ENCODE measurements around the gene ELK4. TPM values are rescaled to one million over a fixed set of nuclear protein-coding genes. Genes with fewer than 3 reads are reported as not detected.

Gene ELK4
- polyA plus RNA-seq, 3 donors = 12.7 to 24.1 (median 22.4) TPM

DNA sequence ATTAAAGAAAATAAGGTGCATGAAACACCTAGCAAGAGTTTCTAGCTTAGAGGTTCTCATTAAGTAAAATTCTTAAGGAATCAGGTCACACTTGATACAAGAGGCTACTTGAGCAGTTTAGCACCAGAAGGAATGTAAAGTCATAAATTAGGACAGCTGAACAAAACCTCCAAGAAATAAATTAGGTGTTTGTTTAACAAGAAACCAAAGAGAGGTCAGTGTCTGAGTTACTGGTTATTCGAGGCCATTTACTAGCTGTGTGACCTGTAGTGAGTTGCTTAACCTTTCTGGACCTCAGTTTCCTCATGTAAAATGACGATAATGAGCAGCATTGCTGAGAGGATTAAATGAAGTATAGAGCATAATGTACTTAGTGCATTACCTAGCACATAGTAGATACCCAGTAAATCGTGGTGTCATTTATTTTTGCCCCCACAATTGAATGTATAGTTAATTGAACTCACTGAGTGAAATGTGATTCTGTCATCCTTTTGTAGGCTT, 908 bp upstream of the ELK4 start:
- DNase-seq = no peak

DNA sequence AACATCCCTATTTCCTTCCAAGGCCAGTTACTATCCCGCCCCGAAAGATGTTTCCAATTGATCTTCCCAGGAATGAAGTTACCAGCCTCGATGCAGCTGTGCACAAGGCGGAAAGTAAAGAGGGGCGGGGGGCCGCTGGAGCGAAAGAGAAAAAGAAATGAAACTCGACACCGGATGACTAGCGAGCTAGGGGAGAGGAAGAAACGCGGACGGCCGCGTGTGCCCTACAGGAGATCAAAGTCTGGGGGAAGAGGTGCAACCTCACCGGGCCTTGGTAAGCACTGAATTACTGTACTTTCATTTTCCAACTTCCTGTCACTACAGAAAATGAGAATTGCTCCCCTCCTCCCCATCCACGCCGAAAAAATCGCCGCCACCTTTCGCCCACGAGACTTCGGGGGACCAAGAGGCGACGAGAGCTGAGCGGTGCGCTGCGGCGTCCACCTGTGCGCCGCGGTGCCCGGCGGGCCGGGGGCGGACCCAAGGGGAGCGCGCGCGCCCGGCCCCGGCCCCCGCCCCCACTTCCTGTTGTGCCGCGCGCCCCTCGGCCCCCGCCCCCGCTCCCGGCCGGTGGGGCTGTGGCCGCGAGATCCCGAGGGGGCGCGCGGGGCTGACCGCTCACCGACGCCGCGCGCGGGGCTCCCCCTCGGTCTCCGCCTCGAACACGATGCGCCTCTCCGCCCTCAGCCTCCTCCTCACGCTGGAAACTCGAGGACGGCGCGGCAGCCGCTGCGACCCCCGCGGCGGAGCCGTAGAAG, 622 bp downstream of the ELK4 start:
- DNase-seq = peak; percentile 88

DNA sequence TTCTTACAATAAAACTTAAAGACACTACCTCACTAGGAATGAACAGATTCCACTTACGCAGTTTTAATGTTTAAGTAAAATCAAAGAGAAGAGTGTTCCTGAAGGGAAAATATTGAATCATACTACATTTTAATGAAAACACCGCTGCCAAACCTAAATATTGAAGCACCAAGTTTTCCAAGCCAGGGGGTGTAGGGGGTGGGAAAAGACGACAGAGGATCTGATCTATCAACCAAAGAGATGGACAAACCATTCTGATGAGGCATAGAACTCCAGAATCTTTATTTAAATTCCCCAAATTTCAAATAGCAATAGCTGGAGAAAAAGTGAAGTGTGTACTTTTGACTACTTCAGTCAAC, 1.2 kb downstream of the ELK4 start:
- DNase-seq = no peak

DNA sequence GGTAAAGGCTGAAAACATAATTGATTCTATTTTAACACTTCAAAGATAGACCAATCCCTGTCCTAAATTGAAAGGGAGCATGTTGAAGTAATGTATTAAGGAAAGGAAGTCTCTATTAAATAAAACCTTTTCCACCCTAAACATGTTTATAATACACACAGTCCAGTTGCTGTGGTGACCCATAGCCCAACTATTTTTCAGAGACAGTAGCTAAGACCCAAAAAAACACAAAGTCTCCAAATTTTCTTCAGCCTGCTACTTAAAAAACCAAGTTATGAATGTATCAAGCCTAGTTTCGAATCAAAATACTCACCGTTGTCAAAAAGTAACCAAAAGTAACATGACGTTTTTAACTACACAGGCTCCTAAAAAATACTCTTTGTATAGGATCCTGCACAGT, 1.6 kb downstream of the ELK4 start:
- DNase-seq = no peak

DNA sequence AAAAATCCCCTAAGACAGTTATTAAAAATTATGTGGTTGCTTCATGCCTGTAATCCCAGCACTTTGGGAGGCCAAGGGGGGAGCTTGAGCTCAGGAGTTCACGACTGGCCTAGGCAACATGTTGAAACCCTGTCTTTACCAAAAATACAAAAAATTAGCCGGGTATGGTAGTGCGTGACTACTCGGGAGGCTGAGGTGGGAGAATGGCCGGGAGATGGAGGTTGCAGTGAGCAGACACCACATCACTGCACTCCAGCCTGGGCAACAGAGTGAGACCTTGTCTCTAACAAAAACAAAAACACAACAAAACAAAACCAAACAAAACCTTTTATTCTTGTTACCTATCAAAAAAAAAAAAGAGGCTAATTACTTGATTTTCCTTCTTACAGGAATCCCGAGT, 2.1 kb downstream of the ELK4 start:
- no peak for DNase-seq

DNA sequence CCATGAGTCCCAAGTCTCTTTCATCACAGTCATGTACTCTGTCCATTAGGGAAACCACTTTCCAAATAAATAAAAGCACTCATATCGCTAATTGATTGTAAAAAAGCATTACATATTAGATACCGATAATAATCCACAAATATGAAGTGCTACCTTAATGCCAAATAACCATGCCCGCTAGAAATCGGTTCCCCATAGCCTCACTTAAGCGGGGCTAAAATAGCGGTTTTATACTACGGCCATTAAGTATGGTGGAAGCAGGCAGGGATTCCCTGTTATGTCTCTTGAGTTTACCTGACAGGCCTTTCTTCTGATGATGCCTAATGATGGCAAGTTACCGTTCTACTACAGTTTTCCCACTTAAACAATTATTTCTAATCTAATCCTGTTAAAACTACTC, 3.9 kb downstream of the ELK4 start:
- no peak for DNase-seq

DNA sequence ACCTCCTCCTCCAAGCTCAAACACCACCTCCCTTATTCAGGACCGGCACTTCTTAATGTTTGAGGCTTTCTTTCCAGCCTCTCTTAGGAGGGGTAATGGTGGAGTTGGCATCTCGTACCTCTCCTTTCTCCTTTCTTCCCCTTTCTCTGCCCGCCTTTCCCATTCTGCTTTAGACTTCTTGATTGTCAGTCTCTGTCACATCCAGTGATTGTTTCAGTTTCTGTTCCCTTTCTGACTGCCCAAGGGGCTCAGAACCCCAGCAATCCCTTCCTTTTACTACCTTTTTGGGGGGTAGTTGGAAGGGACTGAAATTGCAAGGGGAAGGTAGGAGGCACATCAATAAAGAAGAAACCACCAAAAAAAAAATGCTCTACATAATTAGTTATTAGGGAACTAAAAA, 5.6 kb downstream of the ELK4 start:
- DNase-seq = no peak

DNA sequence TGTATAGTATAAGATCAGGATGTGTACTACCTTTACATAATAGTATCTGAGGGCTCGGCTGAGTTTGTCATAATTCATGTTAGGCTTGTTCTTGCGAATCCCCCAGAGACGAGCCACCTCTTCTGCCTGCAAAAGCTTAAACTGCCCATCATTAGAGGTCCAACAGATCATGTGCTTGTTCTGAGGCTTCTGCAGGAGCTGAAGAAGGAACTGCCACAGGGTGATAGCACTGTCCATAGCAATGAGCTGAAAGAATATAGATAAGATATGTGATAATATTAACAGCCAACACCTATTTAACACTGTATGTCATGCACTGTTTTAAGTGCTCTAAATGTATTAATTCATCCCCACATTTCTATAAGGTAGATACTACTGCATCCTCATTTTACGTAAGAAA, 8.2 kb downstream of the ELK4 start:
- no peak for DNase-seq

DNA sequence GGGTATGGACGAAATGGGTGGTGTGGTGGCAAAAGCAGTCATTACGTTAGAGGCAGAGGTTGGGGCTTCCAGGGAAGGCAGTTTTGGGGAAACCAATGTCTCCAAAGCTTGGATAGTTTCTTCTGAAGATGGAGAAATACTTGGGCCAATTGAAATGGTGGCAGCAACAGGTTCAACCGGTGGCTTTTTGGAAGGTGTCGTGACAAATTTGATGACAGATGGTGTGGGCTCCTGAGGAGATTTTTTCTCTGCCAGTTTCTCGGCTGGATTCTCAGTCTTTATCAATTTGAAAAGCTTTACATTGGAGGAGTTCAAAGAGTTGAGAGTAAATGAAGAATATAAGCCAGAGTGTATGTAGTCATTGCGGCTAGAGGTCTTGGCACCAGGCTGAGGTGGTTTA, 11.5 kb downstream of the ELK4 start:
- no peak for DNase-seq

DNA sequence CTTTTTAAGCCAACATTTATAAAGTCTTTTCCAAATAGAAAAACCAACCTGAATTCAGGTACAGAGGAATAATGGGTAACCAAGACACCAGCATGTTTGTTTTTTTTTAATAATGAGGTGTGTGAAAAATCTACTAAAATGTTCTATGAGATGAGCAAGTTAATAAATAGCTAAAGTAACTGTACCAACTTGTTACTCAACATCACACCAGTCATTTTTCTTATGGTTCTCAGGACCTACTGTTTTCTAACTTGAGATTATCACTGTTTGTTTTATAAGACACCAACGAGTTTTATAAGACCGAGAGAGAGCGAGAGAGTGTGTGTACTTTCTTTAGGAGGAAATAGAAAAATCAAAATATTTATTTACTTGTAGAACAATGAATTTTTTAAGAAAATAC, 12.4 kb downstream of the ELK4 start:
- no peak for DNase-seq

DNA sequence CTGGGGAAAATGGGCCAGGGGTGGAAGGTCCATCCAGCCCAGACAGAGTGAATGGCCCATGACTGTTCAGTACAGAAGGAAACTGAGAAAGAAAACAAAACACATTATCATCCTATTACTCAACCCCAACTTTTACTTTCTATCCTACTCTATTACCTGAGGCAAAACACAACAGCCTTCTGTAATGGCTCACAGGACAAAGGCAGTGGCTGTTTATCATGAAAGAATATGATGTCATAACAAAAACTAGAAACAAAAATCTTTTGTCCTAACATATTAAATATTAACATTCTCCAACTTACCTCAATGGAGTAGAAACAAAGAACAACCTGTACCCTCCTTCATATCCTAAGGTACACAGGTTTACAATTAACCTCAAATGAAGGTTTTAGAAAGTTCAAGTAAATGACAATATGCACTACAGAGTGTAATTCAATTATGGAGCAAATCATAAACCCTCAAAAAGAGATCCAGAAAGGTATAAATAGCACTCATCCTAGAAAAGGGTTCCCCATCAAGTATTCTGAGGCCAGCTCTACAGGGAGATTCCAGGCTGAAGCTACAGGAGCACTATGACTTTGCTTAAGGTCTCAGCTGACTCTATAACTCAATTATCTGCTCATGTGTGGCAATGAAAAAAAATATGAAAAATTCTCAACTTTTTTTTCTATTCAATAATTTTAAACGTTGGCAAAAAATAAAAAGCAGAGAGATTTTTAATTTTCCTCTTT, 15.1 kb downstream of the ELK4 start:
- no peak for DNase-seq

DNA sequence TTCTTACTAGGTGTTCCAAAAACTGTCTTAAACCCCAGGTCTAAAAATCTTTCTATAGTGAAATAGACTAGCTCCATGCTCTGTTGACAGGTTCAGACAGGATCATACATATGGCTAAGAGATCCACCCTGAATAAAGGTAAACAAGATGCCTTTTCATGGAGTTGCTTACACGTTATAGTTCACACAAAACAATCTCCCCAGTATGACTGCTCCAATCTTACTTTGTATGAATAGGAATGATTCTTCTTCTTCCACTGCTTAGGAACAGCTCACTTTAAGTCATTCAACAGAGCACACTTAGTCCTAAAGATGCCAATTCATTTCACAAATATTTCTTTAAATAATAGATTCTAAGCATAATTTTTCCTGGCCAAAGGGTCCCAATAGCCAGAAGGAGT, 16.0 kb downstream of the ELK4 start:
- DNase-seq = no peak

DNA sequence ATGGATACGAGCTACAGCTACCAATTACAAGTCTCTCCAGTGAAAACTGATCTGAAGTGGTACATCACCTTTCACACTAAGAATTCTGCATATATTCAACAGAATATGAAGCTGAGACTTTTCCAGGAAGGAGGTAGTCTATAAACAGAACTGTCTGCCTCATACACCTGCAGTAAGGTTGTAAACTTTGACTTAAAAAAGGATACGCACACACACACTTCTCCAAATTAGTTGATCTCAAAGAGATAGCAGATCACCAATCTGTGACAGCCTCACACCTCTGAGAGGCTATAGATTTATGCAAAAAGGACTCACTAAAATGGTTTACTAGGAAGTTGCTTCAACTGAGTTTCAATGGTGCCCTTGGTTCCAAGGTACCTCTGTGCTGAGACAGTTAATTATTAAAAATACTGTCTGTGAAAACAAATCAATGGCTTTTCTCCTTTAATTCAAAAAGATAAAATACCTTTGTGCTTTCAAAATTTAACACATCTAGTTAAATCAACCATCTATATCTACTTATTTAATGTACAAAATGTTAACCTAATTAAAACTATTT, 17.9 kb downstream of the ELK4 start:
- no peak for DNase-seq

DNA sequence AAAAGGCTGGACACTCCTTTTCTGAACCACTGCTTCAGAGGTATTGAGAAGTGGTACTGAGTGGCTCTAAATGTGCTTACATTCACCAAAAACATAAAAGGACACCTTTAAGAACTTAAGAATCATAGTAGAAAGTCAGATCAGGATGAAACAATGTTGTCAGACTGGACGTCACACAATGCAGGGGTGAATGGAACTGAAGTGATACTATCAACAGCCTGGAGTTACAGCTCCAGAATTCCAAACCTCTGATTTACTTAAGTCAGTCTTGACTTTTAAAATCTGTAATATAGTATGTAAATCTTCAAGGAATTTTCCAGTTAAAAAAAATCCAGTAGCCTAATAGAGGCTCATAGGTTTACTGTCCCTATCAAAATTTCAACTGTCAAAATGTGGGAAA, 19.3 kb downstream of the ELK4 start:
- no peak for DNase-seq

DNA sequence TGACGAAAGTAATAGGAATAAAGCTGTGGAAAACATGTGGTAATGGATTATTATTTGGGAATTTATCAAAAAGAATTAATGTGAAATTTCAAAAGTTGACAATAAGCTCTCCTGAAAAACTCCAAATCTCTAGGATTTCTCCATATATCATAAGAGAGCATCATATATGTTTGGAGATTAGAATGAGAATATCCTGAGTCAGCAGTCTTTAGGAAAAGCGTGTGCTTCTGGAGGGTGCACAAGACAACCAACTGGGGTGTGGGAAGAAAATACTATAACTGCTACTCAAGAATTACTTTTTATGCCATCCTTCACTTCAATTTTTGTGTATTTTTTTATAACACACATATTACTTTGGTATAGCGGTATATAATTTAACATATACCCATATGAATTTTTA, 19.7 kb downstream of the ELK4 start:
- no peak for DNase-seq

DNA sequence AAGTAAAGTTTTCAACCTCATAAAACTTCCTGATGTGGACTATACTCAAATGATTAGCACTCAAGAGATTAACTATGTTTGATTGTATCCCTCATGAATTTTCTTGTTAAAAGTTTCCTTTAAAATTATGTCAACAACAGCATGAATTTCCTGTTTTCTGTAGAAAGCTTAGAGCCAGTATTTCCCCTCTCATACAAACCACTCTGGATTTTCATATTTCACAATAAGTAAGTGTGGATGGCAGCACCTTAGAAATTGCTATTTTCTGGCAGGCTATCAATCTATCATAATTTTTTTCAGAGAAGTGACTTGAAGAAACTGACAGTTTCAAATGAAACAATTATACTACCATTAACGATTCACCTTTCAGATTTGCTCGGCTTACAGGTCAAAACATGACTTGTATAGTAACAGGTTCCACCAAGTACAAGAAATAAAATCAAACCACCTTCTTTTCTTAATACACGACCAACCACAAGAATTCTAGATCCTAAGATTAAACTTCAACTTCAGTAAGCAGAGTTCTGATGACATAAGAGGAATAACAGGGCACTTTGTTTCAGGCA, 20.8 kb downstream of the ELK4 start:
- DNase-seq = no peak

DNA sequence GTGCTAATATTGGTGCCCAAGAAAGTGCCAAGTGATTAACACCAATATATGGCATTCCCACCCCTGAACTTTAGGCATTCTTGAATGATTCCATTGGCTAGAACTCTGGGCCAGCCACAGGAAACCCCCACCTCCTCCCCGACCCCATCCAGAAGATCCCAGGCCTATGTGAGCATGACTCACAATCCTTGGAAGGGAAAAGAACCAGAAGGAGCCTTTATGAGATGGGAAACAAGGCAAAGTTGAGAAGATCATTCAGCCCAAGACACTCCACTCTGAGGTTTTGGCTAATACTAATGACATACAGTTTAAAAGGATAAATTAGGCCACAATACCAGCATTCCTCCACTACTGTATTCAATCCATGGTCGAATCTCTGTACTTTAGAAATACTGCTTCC, 21.8 kb downstream of the ELK4 start:
- no peak for DNase-seq

DNA sequence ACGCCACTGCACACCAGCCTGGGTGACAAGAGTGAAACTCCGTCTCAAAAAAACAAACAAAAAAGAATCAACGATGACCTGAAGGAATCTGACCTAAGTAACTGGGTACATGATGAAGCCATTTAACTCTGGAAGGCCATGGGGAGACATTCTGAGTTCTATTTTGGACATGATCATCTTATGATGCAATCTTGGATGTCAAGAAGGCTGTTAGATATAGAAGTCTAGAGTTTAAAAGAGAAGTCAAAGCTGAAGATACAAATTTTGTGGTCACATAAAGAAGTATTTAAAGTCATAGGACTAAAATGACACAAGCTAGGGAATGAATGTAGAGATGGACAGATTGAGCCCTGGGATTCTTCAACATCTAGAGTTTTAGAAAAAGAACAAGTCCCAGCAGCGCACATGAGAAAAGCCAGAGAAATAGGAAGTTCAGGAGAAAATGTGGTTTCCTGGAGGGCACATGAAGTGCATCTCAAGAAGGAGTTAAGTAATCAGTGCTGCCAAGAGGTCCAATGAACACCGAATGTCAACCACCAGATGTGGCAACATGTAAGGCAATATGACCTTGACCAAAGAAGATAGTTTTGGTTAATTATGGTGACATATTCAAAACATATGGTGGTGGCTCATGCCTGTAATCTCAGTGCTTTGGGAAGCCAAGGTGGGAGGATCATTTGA, 26.8 kb downstream of the ELK4 start:
- no peak for DNase-seq

DNA sequence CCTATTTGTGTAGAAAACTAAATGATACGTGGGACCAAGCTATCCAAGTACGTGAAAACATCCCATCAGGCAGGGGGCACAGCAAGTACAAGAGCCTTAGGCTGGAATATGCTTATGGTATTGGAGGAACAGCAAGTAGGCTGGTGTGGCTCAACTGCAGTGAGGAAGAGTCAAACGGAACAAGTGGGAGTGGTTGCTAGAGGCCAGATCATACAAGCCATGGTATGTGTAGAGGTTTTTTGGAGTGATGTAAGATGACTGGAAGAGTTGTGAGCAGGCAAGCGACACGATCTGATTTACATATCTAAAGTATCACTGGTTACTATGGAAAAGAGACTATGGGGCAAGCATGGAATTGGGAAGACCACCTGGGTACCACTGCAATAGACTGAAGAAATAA, 27.8 kb downstream of the ELK4 start:
- no peak for DNase-seq

DNA sequence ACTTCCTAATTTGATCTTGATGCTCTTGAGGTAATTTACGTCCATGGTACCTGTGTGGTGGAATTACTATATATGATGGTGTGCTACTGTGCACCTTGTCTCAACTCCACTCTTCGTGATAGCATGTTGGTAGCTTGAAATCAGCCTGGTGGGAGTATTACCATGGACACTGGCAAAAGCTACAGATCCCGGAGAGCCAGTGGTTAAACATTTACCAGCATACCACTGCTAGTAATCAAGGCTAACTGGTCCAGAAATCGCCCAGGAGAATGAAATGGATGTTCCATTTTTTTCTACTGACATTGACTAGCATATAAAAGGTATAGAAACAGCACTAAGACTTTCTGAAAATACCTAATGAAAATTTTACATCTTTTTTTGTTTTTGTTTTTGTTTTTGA, 30.6 kb downstream of the ELK4 start:
- DNase-seq = peak; percentile 72

DNA sequence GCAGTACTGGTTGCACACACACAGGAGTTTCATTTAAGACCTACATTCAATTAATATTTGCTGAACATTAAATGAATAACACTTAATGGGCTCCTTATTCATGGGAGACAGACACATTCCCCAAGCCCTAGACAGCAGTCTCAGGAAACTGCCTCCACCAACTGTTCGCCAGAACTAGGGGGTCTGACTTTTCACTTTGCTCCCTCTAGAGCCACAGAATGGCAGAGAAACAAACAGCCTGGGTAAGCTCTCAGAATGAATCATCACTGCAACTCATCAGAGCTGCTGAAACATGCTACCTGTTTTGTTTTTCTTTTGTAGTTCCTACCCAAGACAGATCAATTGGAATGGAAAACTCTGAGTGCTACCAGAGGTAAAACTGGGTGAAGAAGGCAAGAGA, 31.7 kb downstream of the ELK4 start:
- DNase-seq = no peak

DNA sequence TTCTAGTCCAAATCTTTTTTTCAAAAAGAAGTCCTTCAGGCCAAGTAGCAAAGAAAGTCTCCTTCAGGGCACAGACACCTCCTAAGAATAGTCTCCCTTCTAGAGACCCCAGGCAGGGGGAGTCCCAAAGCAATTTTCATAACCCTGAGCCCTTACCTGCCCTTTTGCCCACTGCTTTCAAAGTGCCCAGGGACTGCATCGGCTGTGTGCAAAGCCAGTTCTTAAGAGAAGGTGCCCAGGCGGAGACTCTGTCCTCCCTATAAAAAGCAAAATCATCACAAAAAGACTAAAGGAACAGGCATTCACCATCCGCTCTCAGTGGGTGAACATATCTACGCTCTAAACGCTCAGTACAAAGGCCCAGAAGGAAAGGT, 32.2 kb downstream of the ELK4 start:
- DNase-seq = no peak
